Liver (tissue), 9 donors: ENCODE data around the gene NOS1AP. TPM values are rescaled to one million over a fixed set of nuclear protein-coding genes. Genes with fewer than 3 reads are reported as not detected.

ENCODE experiments used
- DNase-seq: peaks from one replicate; pipeline ENCODE4 v3.0.0-alpha.2; 2017; ENCODE audit warnings: low spot score
- H3K27ac ChIP-seq, 2 donors: one replicate each; pipeline ENCODE4 v1.7.0; 2013; ENCODE audit warnings: inconsistent platforms in 2 of 2, low read length in 2 of 2, control low read depth in 1 of 2, low read depth in 1 of 2, mild to moderate bottlenecking in 1 of 2
- H3K27me3 ChIP-seq, 4 donors: one replicate each; pipeline versions ENCODE4 v1.6.1 to v1.7.0; 2013; ENCODE audit warnings: low read length in 3 of 4, inconsistent platforms in 1 of 4, mild to moderate bottlenecking in 1 of 4, moderate library complexity in 1 of 4; ENCODE audit not compliant: control insufficient read depth in 4 of 4, insufficient read depth in 4 of 4
- H3K36me3 ChIP-seq, 4 donors: one replicate each; pipeline versions ENCODE4 v1.6.1 to v1.7.0; 2013; ENCODE audit warnings: low read length in 3 of 4, mild to moderate bottlenecking in 3 of 4, low read depth in 1 of 4, moderate library complexity in 1 of 4; ENCODE audit not compliant: control insufficient read depth in 4 of 4, insufficient read depth in 3 of 4
- H3K4me1 ChIP-seq, 4 donors: one replicate each; pipeline versions ENCODE4 v1.6.1 to v1.7.0; 2013; ENCODE audit warnings: low read length in 3 of 4, mild to moderate bottlenecking in 3 of 4, moderate library complexity in 1 of 4; ENCODE audit not compliant: control insufficient read depth in 4 of 4, insufficient read depth in 4 of 4
- H3K4me3 ChIP-seq, 3 donors: one replicate each; pipeline versions ENCODE4 v1.6.1 to v1.7.0; 2013; ENCODE audit warnings: low read length in 3 of 3, control low read depth in 1 of 3, low read depth in 1 of 3, mild to moderate bottlenecking in 1 of 3
- H3K9ac ChIP-seq, 2 donors: one replicate each; pipeline ENCODE4 v1.7.0; 2013; ENCODE audit warnings: low read length in 2 of 2, mild to moderate bottlenecking in 2 of 2, moderate library complexity in 2 of 2, control low read depth in 1 of 2, low read depth in 1 of 2
- H3K9me3 ChIP-seq, 4 donors: one replicate each; pipeline versions ENCODE4 v1.6.1 to v1.7.0; 2013; ENCODE audit warnings: low read length in 3 of 4; ENCODE audit not compliant: control insufficient read depth in 4 of 4
- EGR1 ChIP-seq, 2 donors: IDR thresholded peaks; 2 replicates each; pipeline ENCODE4 v1.6.1; 2016 to 2018; ENCODE audit warnings: antibody characterized with exemption in 2 of 2, low read depth in 2 of 2
- FOXA1 ChIP-seq: IDR thresholded peaks from 2 replicates; pipeline ENCODE4 v1.6.1; 2016; ENCODE audit warnings: antibody characterized with exemption
- FOXA2 ChIP-seq: IDR thresholded peaks from 2 replicates; pipeline ENCODE4 v1.6.1; 2016; ENCODE audit warnings: antibody characterized with exemption
- GABPA ChIP-seq, 2 donors: IDR thresholded peaks in 1 of 2; conservative IDR thresholded peaks in 1 of 2; 2 replicates each; pipeline ENCODE4 v1.6.1; 2016; ENCODE audit warnings: antibody characterized with exemption in 2 of 2, mild to moderate bottlenecking in 1 of 2, moderate library complexity in 1 of 2
- HNF4G ChIP-seq: IDR thresholded peaks from 2 replicates; pipeline ENCODE4 v1.6.1; 2016; ENCODE audit warnings: antibody characterized with exemption
- JUND ChIP-seq, 2 donors: IDR thresholded peaks; 2 replicates each; pipeline ENCODE4 v1.6.1; 2016; ENCODE audit warnings: antibody characterized with exemption in 2 of 2
- NR2F2 ChIP-seq: IDR thresholded peaks from 2 replicates; pipeline ENCODE4 v1.6.1; 2016; ENCODE audit warnings: antibody characterized with exemption
- RAD21 ChIP-seq, 2 donors: IDR thresholded peaks; 2 replicates each; pipeline ENCODE4 v1.6.1; 2016; ENCODE audit warnings: antibody characterized with exemption in 2 of 2, mild to moderate bottlenecking in 2 of 2
- RXRA ChIP-seq, 2 donors: IDR thresholded peaks; 2 replicates each; pipeline ENCODE4 v1.6.1; 2017 to 2018; ENCODE audit warnings: antibody characterized with exemption in 2 of 2, mild to moderate bottlenecking in 1 of 2
- SP1 ChIP-seq: IDR thresholded peaks from 2 replicates; pipeline ENCODE4 v1.6.1; 2018; ENCODE audit warnings: antibody characterized with exemption, mild to moderate bottlenecking
- TAF1 ChIP-seq: conservative IDR thresholded peaks from 2 replicates; pipeline ENCODE4 v1.6.1; 2016; ENCODE audit warnings: antibody characterized with exemption, mild to moderate bottlenecking
- YY1 ChIP-seq: IDR thresholded peaks from 2 replicates; pipeline ENCODE4 v1.6.1; 2016; ENCODE audit warnings: antibody characterized with exemption, mild to moderate bottlenecking
- WGBS: extraction: QIAGEN DNeasy Blood & Tissue Kit; methylation state at CpG from one replicate; pipeline ENCODE4 v1.1.7; 2013; 5-methylcytosine and 5-hydroxymethylcytosine counted together
- polyA plus RNA-seq, 2 donors: library from polyadenylated mRNA; stranded (reverse) in 1 of 2; unstranded in 1 of 2; fragments of 200-250 nt in 1 of 2; fragments of >200 nt in 1 of 2; fragmentation: Nextera tagmentation in 1 of 2; extraction: Ambion mirVana in 1 of 2; gene quantifications; one replicate each; pipeline versions ENCODE4 v1.2.1 to v1.2.3, GENCODE V29; 2013 to 2015
- total RNA-seq, 2 donors: library from RNA; depleted of rRNA; stranded (reverse); fragments of >200 nt; gene quantifications; one replicate each; pipeline ENCODE4 v1.2.3, GENCODE V29; 2014
- TF ChIP-seq, protein P1 (sequence below): fragments of 150-350 bp; IDR thresholded peaks from 2 replicates; pipeline ENCODE4 v1.5.1; 2017; ENCODE audit warnings: improper control_type of control experiment, low read depth, low read length; ENCODE audit not compliant: missing input control
- TF ChIP-seq, protein P2 (sequence below): IDR thresholded peaks from 2 replicates; pipeline ENCODE4 v1.6.1; 2016; ENCODE audit warnings: antibody characterized with exemption
- TF ChIP-seq, protein P3 (sequence below): IDR thresholded peaks from 2 replicates; pipeline ENCODE4 v1.6.1; 2016; ENCODE audit warnings: antibody characterized with exemption
- TF ChIP-seq, protein P4 (sequence below): IDR thresholded peaks from 2 replicates; pipeline ENCODE4 v1.6.1; 2016; ENCODE audit warnings: antibody characterized with exemption, mild to moderate bottlenecking
- donor health status: healthy.
- donor health status: healthy.
- donor health status: healthy.
- donor health status: healthy.
- donor health status: healthy.

The NOS1AP gene
- total and polyA plus RNA-seq, 4 donors = 1.4 to 13.0 (median 4.5) TPM

DNA sequence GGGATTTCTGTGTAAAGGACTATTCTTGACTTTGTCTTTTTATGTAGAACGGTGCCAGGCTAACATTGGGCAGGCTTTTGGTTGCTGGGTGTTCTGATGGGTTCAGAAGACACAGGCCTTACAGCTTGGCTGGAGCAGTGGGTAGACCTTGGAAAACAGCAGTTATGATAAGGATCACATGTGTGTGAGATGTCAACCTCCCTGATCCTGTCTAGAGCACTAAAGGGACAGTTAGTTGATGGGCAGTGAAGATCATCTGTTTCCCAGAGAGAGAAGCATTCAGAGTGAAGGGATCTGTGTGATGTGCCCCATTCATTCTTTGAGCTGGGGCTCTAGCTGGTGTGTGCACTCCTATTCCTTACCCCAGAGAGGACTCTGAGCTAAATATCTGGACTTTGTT is 88.0 kb downstream of the NOS1AP start (continued):
- TF ChIP-seq, protein P1, sequence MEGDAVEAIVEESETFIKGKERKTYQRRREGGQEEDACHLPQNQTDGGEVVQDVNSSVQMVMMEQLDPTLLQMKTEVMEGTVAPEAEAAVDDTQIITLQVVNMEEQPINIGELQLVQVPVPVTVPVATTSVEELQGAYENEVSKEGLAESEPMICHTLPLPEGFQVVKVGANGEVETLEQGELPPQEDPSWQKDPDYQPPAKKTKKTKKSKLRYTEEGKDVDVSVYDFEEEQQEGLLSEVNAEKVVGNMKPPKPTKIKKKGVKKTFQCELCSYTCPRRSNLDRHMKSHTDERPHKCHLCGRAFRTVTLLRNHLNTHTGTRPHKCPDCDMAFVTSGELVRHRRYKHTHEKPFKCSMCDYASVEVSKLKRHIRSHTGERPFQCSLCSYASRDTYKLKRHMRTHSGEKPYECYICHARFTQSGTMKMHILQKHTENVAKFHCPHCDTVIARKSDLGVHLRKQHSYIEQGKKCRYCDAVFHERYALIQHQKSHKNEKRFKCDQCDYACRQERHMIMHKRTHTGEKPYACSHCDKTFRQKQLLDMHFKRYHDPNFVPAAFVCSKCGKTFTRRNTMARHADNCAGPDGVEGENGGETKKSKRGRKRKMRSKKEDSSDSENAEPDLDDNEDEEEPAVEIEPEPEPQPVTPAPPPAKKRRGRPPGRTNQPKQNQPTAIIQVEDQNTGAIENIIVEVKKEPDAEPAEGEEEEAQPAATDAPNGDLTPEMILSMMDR = no peak
- TF ChIP-seq EGR1 (IDR thresholded peaks at IDR 0.05; ENCODE audit: low read depth in 2 of 2) (no peak), GABPA (IDR thresholded peaks at IDR 0.05 in 1 of 2, conservative IDR thresholded peaks at IDR 0.05 in 1 of 2) (no peak), SP1 (no peak)

DNA sequence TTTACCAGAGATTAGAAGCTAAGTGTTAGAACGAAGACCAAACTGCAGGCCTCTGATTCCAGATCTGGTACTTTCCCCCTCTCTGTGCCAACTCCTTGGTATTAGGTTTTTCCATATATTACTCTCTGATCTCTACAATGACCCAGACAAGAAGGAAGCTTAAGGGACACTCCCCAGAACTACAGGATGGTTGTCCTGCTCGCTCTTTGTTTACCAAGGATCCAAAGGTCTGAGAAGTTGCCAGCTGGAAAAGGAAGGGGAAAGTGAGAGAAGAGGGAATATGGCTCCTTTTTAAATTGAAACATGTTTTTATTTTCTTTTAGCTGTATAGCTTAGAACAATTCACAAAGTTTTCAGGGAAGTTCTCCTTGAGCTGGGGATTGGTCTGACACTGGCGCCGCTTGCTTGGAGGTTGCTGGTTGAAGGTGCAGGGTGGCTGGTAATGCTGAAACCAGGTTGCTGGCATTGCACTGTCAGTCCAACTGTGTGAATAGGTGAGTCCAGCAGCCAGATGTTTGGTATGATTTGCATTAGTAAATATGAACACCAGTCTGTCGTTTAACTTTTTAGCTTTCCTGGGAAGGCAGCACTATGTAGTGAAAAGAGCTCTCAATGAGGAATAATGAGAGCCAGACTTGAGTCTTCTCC is 89.3 kb downstream of the NOS1AP start:
- no peak overlapping the region for H3K27ac ChIP-seq
- TF ChIP-seq RAD21 (IDR thresholded peaks at IDR 0.05) = no peak
- TF ChIP-seq YY1 = no peak
- TF ChIP-seq TAF1 = no peak
- TF ChIP-seq SP1 = no peak
- TF ChIP-seq, protein P1 = no peak
- no peak for TF ChIP-seq EGR1 (IDR thresholded peaks at IDR 0.05; ENCODE audit: low read depth in 2 of 2)
- TF ChIP-seq, protein P2, sequence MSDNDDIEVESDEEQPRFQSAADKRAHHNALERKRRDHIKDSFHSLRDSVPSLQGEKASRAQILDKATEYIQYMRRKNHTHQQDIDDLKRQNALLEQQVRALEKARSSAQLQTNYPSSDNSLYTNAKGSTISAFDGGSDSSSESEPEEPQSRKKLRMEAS = no peak
- TF ChIP-seq, protein P3, sequence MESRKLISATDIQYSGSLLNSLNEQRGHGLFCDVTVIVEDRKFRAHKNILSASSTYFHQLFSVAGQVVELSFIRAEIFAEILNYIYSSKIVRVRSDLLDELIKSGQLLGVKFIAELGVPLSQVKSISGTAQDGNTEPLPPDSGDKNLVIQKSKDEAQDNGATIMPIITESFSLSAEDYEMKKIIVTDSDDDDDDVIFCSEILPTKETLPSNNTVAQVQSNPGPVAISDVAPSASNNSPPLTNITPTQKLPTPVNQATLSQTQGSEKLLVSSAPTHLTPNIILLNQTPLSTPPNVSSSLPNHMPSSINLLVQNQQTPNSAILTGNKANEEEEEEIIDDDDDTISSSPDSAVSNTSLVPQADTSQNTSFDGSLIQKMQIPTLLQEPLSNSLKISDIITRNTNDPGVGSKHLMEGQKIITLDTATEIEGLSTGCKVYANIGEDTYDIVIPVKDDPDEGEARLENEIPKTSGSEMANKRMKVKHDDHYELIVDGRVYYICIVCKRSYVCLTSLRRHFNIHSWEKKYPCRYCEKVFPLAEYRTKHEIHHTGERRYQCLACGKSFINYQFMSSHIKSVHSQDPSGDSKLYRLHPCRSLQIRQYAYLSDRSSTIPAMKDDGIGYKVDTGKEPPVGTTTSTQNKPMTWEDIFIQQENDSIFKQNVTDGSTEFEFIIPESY = no peak
- TF ChIP-seq, protein P4, sequence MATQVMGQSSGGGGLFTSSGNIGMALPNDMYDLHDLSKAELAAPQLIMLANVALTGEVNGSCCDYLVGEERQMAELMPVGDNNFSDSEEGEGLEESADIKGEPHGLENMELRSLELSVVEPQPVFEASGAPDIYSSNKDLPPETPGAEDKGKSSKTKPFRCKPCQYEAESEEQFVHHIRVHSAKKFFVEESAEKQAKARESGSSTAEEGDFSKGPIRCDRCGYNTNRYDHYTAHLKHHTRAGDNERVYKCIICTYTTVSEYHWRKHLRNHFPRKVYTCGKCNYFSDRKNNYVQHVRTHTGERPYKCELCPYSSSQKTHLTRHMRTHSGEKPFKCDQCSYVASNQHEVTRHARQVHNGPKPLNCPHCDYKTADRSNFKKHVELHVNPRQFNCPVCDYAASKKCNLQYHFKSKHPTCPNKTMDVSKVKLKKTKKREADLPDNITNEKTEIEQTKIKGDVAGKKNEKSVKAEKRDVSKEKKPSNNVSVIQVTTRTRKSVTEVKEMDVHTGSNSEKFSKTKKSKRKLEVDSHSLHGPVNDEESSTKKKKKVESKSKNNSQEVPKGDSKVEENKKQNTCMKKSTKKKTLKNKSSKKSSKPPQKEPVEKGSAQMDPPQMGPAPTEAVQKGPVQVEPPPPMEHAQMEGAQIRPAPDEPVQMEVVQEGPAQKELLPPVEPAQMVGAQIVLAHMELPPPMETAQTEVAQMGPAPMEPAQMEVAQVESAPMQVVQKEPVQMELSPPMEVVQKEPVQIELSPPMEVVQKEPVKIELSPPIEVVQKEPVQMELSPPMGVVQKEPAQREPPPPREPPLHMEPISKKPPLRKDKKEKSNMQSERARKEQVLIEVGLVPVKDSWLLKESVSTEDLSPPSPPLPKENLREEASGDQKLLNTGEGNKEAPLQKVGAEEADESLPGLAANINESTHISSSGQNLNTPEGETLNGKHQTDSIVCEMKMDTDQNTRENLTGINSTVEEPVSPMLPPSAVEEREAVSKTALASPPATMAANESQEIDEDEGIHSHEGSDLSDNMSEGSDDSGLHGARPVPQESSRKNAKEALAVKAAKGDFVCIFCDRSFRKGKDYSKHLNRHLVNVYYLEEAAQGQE = no peak
- TF ChIP-seq FOXA1 = no peak
- TF ChIP-seq NR2F2 = no peak
- TF ChIP-seq JUND (IDR thresholded peaks at IDR 0.05) = no peak
- TF ChIP-seq FOXA2 = no peak
- TF ChIP-seq HNF4G = no peak
- no peak for TF ChIP-seq GABPA (IDR thresholded peaks at IDR 0.05 in 1 of 2, conservative IDR thresholded peaks at IDR 0.05 in 1 of 2)
- no peak for TF ChIP-seq RXRA (IDR thresholded peaks at IDR 0.05)
- no peaks in the 10 kb centered on the region for H3K9me3 ChIP-seq
- no peak overlapping the region for H3K9ac ChIP-seq
- DNase-seq = no peak
- H3K27me3 ChIP-seq = no peaks in the 10 kb centered on the region
- no peak overlapping the region for H3K4me3 ChIP-seq
- WGBS = 68% methylated on average over 5 of the region's 5 CpGs
- no peaks in the 10 kb centered on the region for H3K36me3 ChIP-seq
- peaks cover 0 to 7% (median 5%) of the 10 kb centered on the region in 4 donors for H3K4me1 ChIP-seq
